Trophoblast cell (in vitro differentiated cells and primary cell): ENCODE data around the gene SLC30A7.
A peak's percentile ranks its signal among the peaks of the same experiment; 100 is the strongest.
"Not testable (repeated sequence)": the region's sequence is repeated elsewhere in the genome, so short reads cannot be mapped to it uniquely, and the experiment has no call there.

ENCODE experiments used
- DNase-seq, 2 donors: peaks; one replicate each; pipeline ENCODE4 v3.0.0-alpha.2; 2016
- H2AFZ ChIP-seq: 2 replicates; pipeline ENCODE4 v1.6.1; 2013; ENCODE audit warnings: low read length, moderate library complexity, mild to moderate bottlenecking; ENCODE audit not compliant: insufficient read depth, poor library complexity
- H2AK5ac ChIP-seq: 2 replicates; pipeline ENCODE4 v1.6.1; 2013; ENCODE audit warnings: mild to moderate bottlenecking, low read length
- H2BK120ac ChIP-seq: 2 replicates; pipeline ENCODE4 v1.6.1; 2013; ENCODE audit warnings: low read length, mild to moderate bottlenecking, moderate library complexity; ENCODE audit not compliant: insufficient read depth, poor library complexity
- H2BK12ac ChIP-seq: 2 replicates; pipeline ENCODE4 v1.6.1; 2013; ENCODE audit warnings: mild to moderate bottlenecking, low read length, moderate library complexity
- H2BK5ac ChIP-seq: 2 replicates; pipeline ENCODE4 v1.6.1; 2013; ENCODE audit warnings: low read length, low read depth, moderate library complexity, mild to moderate bottlenecking; ENCODE audit not compliant: poor library complexity
- H3K14ac ChIP-seq: 2 replicates; pipeline ENCODE4 v1.6.1; 2013; ENCODE audit warnings: mild to moderate bottlenecking, low read length
- H3K18ac ChIP-seq: 2 replicates; pipeline ENCODE4 v1.6.1; 2013; ENCODE audit warnings: mild to moderate bottlenecking, low read length
- H3K23ac ChIP-seq: 2 replicates; pipeline ENCODE4 v1.6.1; 2013; ENCODE audit warnings: low read length
- H3K27ac ChIP-seq: 2 replicates; pipeline ENCODE4 v1.5.1; 2013; ENCODE audit warnings: low read depth, mild to moderate bottlenecking, inconsistent platforms, low read length, moderate library complexity
- H3K27me3 ChIP-seq: 2 replicates; pipeline ENCODE4 v1.6.1; 2013; ENCODE audit warnings: inconsistent platforms, mild to moderate bottlenecking, low read length, moderate library complexity; ENCODE audit not compliant: insufficient read depth
- H3K36me3 ChIP-seq, 2 experiments: 1 replicate in 1 of 2; 2 replicates in 1 of 2; pipeline ENCODE4 v1.6.1; 2013; ENCODE audit warnings: low read length in 2 of 2, mild to moderate bottlenecking in 2 of 2, moderate library complexity in 1 of 2; ENCODE audit not compliant: insufficient read depth in 2 of 2, control insufficient read depth in 1 of 2
- H3K4ac ChIP-seq: 2 replicates; pipeline ENCODE4 v1.6.1; 2013; ENCODE audit warnings: low read depth, mild to moderate bottlenecking, low read length, moderate library complexity
- H3K4me1 ChIP-seq, 2 experiments: 1 replicate in 1 of 2; 2 replicates in 1 of 2; pipeline ENCODE4 v1.6.1; 2013; ENCODE audit warnings: low read length in 2 of 2, mild to moderate bottlenecking in 2 of 2, moderate library complexity in 1 of 2; ENCODE audit not compliant: insufficient read depth in 2 of 2, control insufficient read depth in 1 of 2
- H3K4me2 ChIP-seq: 2 replicates; pipeline ENCODE4 v1.6.1; 2013; ENCODE audit warnings: inconsistent platforms, mild to moderate bottlenecking, low read length, moderate library complexity
- H3K4me3 ChIP-seq: 2 replicates; pipeline ENCODE4 v1.5.1; 2013; ENCODE audit warnings: mild to moderate bottlenecking, low read depth, low read length, inconsistent platforms
- H3K79me1 ChIP-seq: one replicate; pipeline ENCODE4 v1.6.1; 2013; ENCODE audit warnings: low read length
- H3K79me2 ChIP-seq: 2 replicates; pipeline ENCODE4 v1.6.1; 2013; ENCODE audit warnings: low read length, mild to moderate bottlenecking; ENCODE audit not compliant: control insufficient read depth, insufficient read depth, poor library complexity
- H3K9ac ChIP-seq: 2 replicates; pipeline ENCODE4 v1.6.1; 2013; ENCODE audit warnings: mild to moderate bottlenecking, low read length
- H3K9me3 ChIP-seq: 2 replicates; pipeline ENCODE4 v1.6.1; 2013; ENCODE audit warnings: low read depth, mild to moderate bottlenecking, control low read depth, inconsistent platforms, low read length; ENCODE audit not compliant: insufficient read depth
- H4K12ac ChIP-seq: 2 replicates; pipeline ENCODE4 v1.6.1; 2013; ENCODE audit warnings: low read depth, mild to moderate bottlenecking, low read length, moderate library complexity
- H4K8ac ChIP-seq: 2 replicates; pipeline ENCODE4 v1.6.1; 2013; ENCODE audit warnings: low read depth, mild to moderate bottlenecking, low read length, moderate library complexity
- H4K91ac ChIP-seq: one replicate; pipeline ENCODE4 v1.6.1; 2013; ENCODE audit warnings: low read depth, mild to moderate bottlenecking, low read length, moderate library complexity
- WGBS: extraction: QIAGEN DNeasy Blood & Tissue Kit; methylation state at CpG from one replicate; pipeline ENCODE4 v1.1.7; 2013; ENCODE audit warnings: missing lambda C conversion rate; ENCODE audit not compliant: insufficient read length, insufficient coverage; ENCODE audit errors: extremely low coverage; 5-methylcytosine and 5-hydroxymethylcytosine counted together

Gene SLC30A7

GRCh38 chr1:100948721-100949405 lies 53.0 kb downstream of the SLC30A7 start:
- H2BK5ac ChIP-seq, H3K79me1 ChIP-seq, H3K4ac ChIP-seq, H3K4me1 ChIP-seq, H3K27ac ChIP-seq, H2AFZ ChIP-seq, DNase-seq, H3K18ac ChIP-seq, H3K27me3 ChIP-seq, H3K23ac ChIP-seq, H3K4me3 ChIP-seq, H2AK5ac ChIP-seq, H3K4me2 ChIP-seq, H4K91ac ChIP-seq, H3K79me2 ChIP-seq, H2BK120ac ChIP-seq, H4K12ac ChIP-seq, H3K9me3 ChIP-seq, H3K36me3 ChIP-seq, H3K9ac ChIP-seq, H3K14ac ChIP-seq, H2BK12ac ChIP-seq: not testable (repeated sequence)
- peak overlapping the region; percentile 20 for H4K8ac ChIP-seq
- WGBS = no CpG with 5 or more reads among the region's 7 CpGs

GRCh38 chr1:100949515-100950158 lies 53.7 kb downstream of the SLC30A7 start:
- no CpG with 5 or more reads among the region's 9 CpGs for WGBS
- not testable (repeated sequence) for H2AK5ac ChIP-seq, H3K4me1 ChIP-seq, H3K18ac ChIP-seq, H3K27ac ChIP-seq, H4K91ac ChIP-seq, H2BK12ac ChIP-seq, H2AFZ ChIP-seq, H3K14ac ChIP-seq, H2BK5ac ChIP-seq, H3K79me2 ChIP-seq, H3K9me3 ChIP-seq, H3K27me3 ChIP-seq, H3K36me3 ChIP-seq, H2BK120ac ChIP-seq, H4K12ac ChIP-seq, H3K23ac ChIP-seq, H3K4ac ChIP-seq, H3K9ac ChIP-seq, H3K4me3 ChIP-seq, H3K79me1 ChIP-seq, H3K4me2 ChIP-seq, DNase-seq
- peak overlapping the region; percentile 20 for H4K8ac ChIP-seq

DNA sequence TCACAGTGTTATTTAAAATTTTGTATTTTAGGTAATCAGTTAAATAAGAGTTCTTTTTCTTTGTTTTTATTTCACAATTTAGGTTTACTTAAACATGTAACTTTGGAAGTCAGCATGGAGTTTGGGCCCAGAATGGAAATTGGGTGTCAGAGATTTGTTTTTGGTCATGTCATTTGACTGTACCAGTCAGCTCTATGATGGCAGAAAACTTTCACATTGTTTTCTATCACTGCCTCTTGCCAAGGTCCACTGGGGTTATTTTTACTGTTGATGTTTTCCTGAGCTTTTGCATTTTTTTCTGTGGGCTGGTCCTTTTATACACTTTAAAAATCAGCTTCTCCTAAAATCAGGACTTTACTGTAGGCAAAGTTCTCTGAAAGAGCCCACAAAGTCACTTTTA lies 54.4 kb downstream of the SLC30A7 start:
- Histone ChIP-seq H3K27me3 (no peaks in the 10 kb centered on the region), H2AK5ac (no peak overlapping the region), H4K91ac (no peak overlapping the region), H3K79me2 (no peaks in the 10 kb centered on the region), H3K9me3 (no peaks in the 10 kb centered on the region), H2BK12ac (no peak overlapping the region), H3K4ac (no peak overlapping the region), H3K18ac (no peak overlapping the region), H3K27ac (no peak overlapping the region), H2AFZ (no peak overlapping the region), H3K4me1 (peaks cover 3 to 4% of the 10 kb centered on the region in 2 experiments), H3K4me3 (no peak overlapping the region), H2BK120ac (no peak overlapping the region), H3K14ac (no peak overlapping the region), H3K79me1 (no peaks in the 10 kb centered on the region), H4K12ac (no peak overlapping the region), H3K9ac (no peak overlapping the region), H3K36me3 (peaks cover 3% of the 10 kb centered on the region in 2 experiments), H3K4me2 (no peak overlapping the region), H3K23ac (no peak overlapping the region), H4K8ac (no peak overlapping the region), H2BK5ac (no peak overlapping the region)
- no peak for DNase-seq

GRCh38 chr1:100950781-100951180 lies 54.9 kb downstream of the SLC30A7 start:
- Histone ChIP-seq H3K9me3 (no peaks in the 10 kb centered on the region), H3K4ac (no peak overlapping the region), H3K27ac (no peak overlapping the region), H2AK5ac (no peak overlapping the region), H3K9ac (no peak overlapping the region), H2BK12ac (no peak overlapping the region), H3K79me1 (no peaks in the 10 kb centered on the region), H3K79me2 (no peaks in the 10 kb centered on the region), H3K18ac (no peak overlapping the region), H2BK120ac (no peak overlapping the region), H4K12ac (no peak overlapping the region), H2BK5ac (no peak overlapping the region), H2AFZ (no peak overlapping the region), H3K36me3 (peaks cover 3% of the 10 kb centered on the region in 2 experiments), H3K14ac (no peak overlapping the region), H4K91ac (no peak overlapping the region), H3K23ac (no peak overlapping the region), H3K4me2 (no peak overlapping the region), H3K4me1 (peaks cover 3 to 4% of the 10 kb centered on the region in 2 experiments), H3K4me3 (no peak overlapping the region), H4K8ac (no peak overlapping the region), H3K27me3 (no peaks in the 10 kb centered on the region)
- WGBS = no CpG with 5 or more reads among the region's 4 CpGs
- no peak for DNase-seq
